OCI-LY7 (cell line): Measurements from ENCODE around the gene PLK5. TPM values are rescaled to one million over a fixed set of nuclear protein-coding genes. Genes with fewer than 3 reads are reported as not detected.

ENCODE experiments used
- BruUV-seq: library from RNA; stranded (reverse); fragments of 400-500 nt; replicated peaks from 2 replicates; lab custom pipeline; 2021; lab: Mats Ljungman, UMichigan
- CTCF ChIA-PET: fragments of 300-600 bp; sonication (Branson Sonifier 250); formaldehyde crosslinking; loops from one replicate; lab custom pipeline; 2022; ENCODE audit warnings: antibody characterized with exemption; ENCODE audit not compliant: unreplicated experiment; lab: Charles Lee
- POLR2A ChIA-PET: fragments of 300-600 bp; sonication (Branson Sonifier 250); formaldehyde crosslinking; loops from one replicate; lab custom pipeline; 2022; ENCODE audit warnings: antibody characterized with exemption; lab: Charles Lee
- DNase-seq: peaks from one replicate; pipeline ENCODE4 v3.0.0-alpha.2; 2015; ENCODE audit warnings: low spot score
- H2AFZ ChIP-seq: fragments of 200-600 bp; sonication (generic), shearing (Covaris generic); 2 replicates; pipeline ENCODE4 v1.6.1; 2014; ENCODE audit warnings: mild to moderate bottlenecking, antibody characterized with exemption, low read length, moderate library complexity
- H3K27ac ChIP-seq: fragments of 200-600 bp; sonication (generic); 2 replicates; pipeline ENCODE4 v1.5.1; 2014; ENCODE audit warnings: mixed run types, low read depth, mild to moderate bottlenecking, moderate library complexity, low read length, inconsistent platforms; ENCODE audit not compliant: poor library complexity, severe bottlenecking
- H3K36me3 ChIP-seq: fragments of 200-600 bp; sonication (generic); 2 replicates; pipeline ENCODE4 v1.6.1; 2014; ENCODE audit warnings: mild to moderate bottlenecking, antibody characterized with exemption, low read length, moderate library complexity, mixed read lengths; ENCODE audit not compliant: insufficient read depth
- H3K4me1 ChIP-seq: fragments of 200-600 bp; sonication (generic); 2 replicates; pipeline ENCODE4 v1.5.1; 2014; ENCODE audit warnings: mild to moderate bottlenecking, low read length; ENCODE audit not compliant: insufficient read depth, poor library complexity, severe bottlenecking
- H3K4me2 ChIP-seq: fragments of 200-600 bp; sonication (generic); 2 replicates; pipeline ENCODE4 v1.6.1; 2014; ENCODE audit warnings: mild to moderate bottlenecking, low read length
- H3K4me3 ChIP-seq: fragments of 200-600 bp; sonication (generic); 2 replicates; pipeline ENCODE4 v1.5.1; 2014; ENCODE audit warnings: mild to moderate bottlenecking, low read depth, low read length; ENCODE audit not compliant: poor library complexity, severe bottlenecking
- H3K79me2 ChIP-seq: fragments of 200-600 bp; sonication (generic); 2 replicates; pipeline ENCODE4 v1.6.1; 2016; ENCODE audit warnings: low read depth, mild to moderate bottlenecking, low read length, moderate library complexity, mixed read lengths; ENCODE audit not compliant: insufficient read depth
- H3K9me2 ChIP-seq: fragments of 200-600 bp; sonication (generic); 2 replicates; pipeline ENCODE4 v1.6.1; 2016; ENCODE audit warnings: mild to moderate bottlenecking, low read length, mixed read lengths; ENCODE audit not compliant: insufficient read depth
- H3K9me3 ChIP-seq: fragments of 200-600 bp; sonication (generic); 2 replicates; pipeline ENCODE4 v1.6.1; 2014; ENCODE audit warnings: mild to moderate bottlenecking, mixed run types, low read length, mixed read lengths
- H4K20me1 ChIP-seq: fragments of 200-600 bp; sonication (generic); 2 replicates; pipeline ENCODE4 v1.6.1; 2014; ENCODE audit warnings: mild to moderate bottlenecking, antibody characterized with exemption, low read length, moderate library complexity, mixed read lengths; ENCODE audit not compliant: insufficient read depth
- CTCF ChIP-seq: fragments of 200-600 bp; sonication (generic); conservative IDR thresholded peaks from 2 replicates; pipeline ENCODE4 v1.5.1; 2014; ENCODE audit warnings: mild to moderate bottlenecking, antibody characterized with exemption, low read length, moderate library complexity, mixed read lengths
- EZH2phosphoT487 ChIP-seq: fragments of 200-600 bp; sonication (generic); IDR thresholded peaks from 2 replicates; pipeline ENCODE4 v1.6.1; 2018; ENCODE audit warnings: low read depth, borderline replicate concordance, mild to moderate bottlenecking, mixed run types, antibody characterized with exemption, low read length, moderate library complexity, mixed read lengths
- intact Hi-C: fragments of 100-400 bp; cut with micrococcal nuclease; formaldehyde crosslinking; loops from one replicate; pipeline ENCODE4 v1.10.0; 2022; ENCODE audit not compliant: unreplicated experiment
- total RNA-seq, 2 experiments: library from RNA; depleted of rRNA in 1 of 2; stranded (reverse); fragments of >200 nt in 1 of 2; shearing (Covaris generic) in 1 of 2; gene quantifications; 2 replicates each; pipeline ENCODE4 v1.2.3, GENCODE V29; 2014 to 2022

Gene PLK5
- total RNA-seq, 2 experiments from 2014 or later: 0.17 TPM; not detected in 1

DNA sequence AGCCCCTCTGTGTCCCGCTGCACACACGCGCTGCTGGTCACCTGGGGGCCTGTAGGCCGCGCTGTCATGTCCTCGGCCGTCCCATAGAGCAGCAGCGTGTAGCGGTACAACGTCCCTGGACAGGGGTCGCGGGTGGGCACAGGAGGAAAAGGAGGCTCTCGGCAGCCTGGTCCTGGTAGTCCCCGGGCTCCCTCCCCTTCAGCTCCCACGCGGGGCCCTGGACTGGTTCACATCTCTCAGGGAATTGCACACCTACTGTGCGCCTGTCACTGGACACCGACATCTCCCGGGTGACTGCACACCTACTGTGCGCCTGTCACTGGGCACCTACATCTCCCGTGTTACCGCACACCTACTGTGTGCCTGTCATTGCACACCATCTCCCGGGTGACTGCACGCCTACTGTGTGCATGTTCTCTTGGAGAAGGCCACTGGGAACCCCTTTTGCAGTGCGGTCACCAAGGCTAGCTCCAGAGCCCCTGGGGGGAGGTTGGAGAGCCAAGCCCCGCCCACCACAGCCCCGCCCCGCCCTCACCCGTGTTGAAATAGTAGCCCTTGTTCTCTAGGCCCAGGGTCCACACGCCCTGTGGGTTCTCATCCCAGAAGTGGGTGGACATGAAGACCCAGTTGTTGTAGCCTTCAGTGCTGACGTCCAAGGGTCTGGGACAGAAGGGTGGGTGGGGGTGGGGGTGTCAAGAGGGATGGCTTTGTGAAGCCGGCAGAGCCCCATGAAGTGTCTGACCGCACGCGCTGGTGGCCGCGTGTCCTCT, 41.3 kb upstream of the PLK5 start:
- H3K79me2 ChIP-seq: peaks cover 11% of the 10 kb centered on the region
- H3K9me2 ChIP-seq: no peaks in the 10 kb centered on the region
- intact Hi-C loops: no loop called here
- peaks cover 11% of the 10 kb centered on the region for H3K4me1 ChIP-seq
- BruUV-seq: no TSS peak
- POLR2A ChIA-PET: no interaction called here
- H3K36me3 ChIP-seq: peaks cover under 1% of the 10 kb centered on the region; the same call in 1 of the 2 replicates
- no peaks in the 10 kb centered on the region for H4K20me1 ChIP-seq
- H3K4me2 ChIP-seq: no peak overlapping the region
- no peak for TF ChIP-seq EZH2phosphoT487
- TF ChIP-seq CTCF: no peak
- H3K27ac ChIP-seq: no peak overlapping the region
- no peaks in the 10 kb centered on the region for H3K9me3 ChIP-seq
- no peak for DNase-seq
- H3K4me3 ChIP-seq: no peak overlapping the region
- no peak overlapping the region for H2AFZ ChIP-seq
- CTCF ChIA-PET: no interaction called here

GRCh38 chr19:1483131-1483978, 40.5 kb upstream of the PLK5 start:
- peaks cover 6% of the 10 kb centered on the region for H3K4me1 ChIP-seq
- TF ChIP-seq CTCF (no peak), EZH2phosphoT487 (no peak)
- H3K79me2 ChIP-seq: peaks cover 3% of the 10 kb centered on the region
- no TSS peak for BruUV-seq
- H3K9me2 ChIP-seq: no peaks in the 10 kb centered on the region
- intact Hi-C loops: no loop called here
- POLR2A ChIA-PET: no interaction called here
- CTCF ChIA-PET: no interaction called here
- no peaks in the 10 kb centered on the region for H3K9me3 ChIP-seq
- H3K36me3 ChIP-seq: no peaks in the 10 kb centered on the region
- H4K20me1 ChIP-seq: no peaks in the 10 kb centered on the region
- H2AFZ ChIP-seq: no peak overlapping the region
- H3K4me2 ChIP-seq: no peak overlapping the region
- H3K27ac ChIP-seq: no peak overlapping the region
- no peak for DNase-seq
- H3K4me3 ChIP-seq: no peak overlapping the region
